Upper lobe of left lung (tissue), 4 donors: ENCODE data around the gene FLT1.

Source experiments
- POLR2A ChIP-seq, 4 donors: fragments of 450-650 bp; IDR thresholded peaks; one replicate each; pipeline ENCODE4 v1.5.1; 2016 to 2017; ENCODE audit warnings: antibody characterized with exemption in 4 of 4, mild to moderate bottlenecking in 2 of 4
- TF ChIP-seq, protein P1 (sequence below), 6 experiments: fragments of 450-650 bp in 4 of 6; fragments of 200-600 bp in 2 of 6; sonication (generic) in 2 of 6; IDR thresholded peaks; one replicate each; pipeline ENCODE4 v1.5.1; 2016 to 2019; ENCODE audit warnings: antibody characterized with exemption in 6 of 6

DNA sequence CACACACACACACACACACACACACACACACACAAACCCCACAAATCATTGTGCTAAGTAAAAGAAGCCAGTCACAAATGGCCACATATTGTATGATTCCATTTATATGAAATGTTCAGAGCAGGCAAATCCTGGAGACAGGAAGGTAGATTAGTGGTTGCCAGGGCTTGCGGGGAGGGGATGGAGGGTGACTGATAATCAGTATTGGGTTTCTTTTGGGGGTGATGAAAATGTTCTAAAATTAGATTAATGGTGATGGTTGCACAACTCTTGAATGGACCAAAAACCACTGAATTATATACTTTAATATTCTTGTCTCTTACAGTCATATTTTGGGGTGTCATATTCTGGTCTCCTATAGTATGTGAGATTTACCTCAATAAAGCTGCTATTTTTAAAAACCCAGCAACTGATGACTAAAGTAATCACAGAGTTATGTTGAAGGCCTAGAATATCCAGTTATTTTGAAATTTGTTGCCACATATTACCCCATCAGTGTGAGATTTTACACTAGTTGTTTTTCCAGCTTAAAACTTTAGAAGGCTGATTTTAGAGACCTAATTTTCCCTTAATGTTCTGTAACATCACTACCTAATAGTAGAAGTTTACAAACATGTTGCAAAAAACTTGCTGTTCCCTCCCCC is 20.3 kb downstream of the FLT1 start:
- TF ChIP-seq POLR2A (IDR thresholded peaks at IDR 0.05): no peak
- TF ChIP-seq, protein P1, sequence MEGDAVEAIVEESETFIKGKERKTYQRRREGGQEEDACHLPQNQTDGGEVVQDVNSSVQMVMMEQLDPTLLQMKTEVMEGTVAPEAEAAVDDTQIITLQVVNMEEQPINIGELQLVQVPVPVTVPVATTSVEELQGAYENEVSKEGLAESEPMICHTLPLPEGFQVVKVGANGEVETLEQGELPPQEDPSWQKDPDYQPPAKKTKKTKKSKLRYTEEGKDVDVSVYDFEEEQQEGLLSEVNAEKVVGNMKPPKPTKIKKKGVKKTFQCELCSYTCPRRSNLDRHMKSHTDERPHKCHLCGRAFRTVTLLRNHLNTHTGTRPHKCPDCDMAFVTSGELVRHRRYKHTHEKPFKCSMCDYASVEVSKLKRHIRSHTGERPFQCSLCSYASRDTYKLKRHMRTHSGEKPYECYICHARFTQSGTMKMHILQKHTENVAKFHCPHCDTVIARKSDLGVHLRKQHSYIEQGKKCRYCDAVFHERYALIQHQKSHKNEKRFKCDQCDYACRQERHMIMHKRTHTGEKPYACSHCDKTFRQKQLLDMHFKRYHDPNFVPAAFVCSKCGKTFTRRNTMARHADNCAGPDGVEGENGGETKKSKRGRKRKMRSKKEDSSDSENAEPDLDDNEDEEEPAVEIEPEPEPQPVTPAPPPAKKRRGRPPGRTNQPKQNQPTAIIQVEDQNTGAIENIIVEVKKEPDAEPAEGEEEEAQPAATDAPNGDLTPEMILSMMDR (IDR thresholded peaks at IDR 0.05): no peak
